Adrenal gland (tissue), 12 donors: ENCODE results near the gene SBSN. TPM values are rescaled to one million over a fixed set of nuclear protein-coding genes. Genes with fewer than 3 reads are reported as not detected.
A peak's percentile ranks its signal among the peaks of the same experiment; 100 is the strongest.

Experiments used
- DNase-seq, 7 donors: peaks; one replicate each; pipeline ENCODE4 v3.0.0-alpha.2; 2019 to 2020
- H3K27ac ChIP-seq, 5 donors: fragments of 200-600 bp; sonication (generic) in 4 of 5; 1 replicate in 3 of 5; 2 replicates in 2 of 5; pipeline versions ENCODE4 v1.5.1 to v1.8.0; 2016 to 2020; ENCODE audit warnings: mild to moderate bottlenecking in 1 of 5
- H3K27me3 ChIP-seq: fragments of 200-600 bp; 2 replicates; pipeline ENCODE4 v1.8.0; 2021
- H3K36me3 ChIP-seq, 2 donors: fragments of 200-600 bp; replicated peaks in 1 of 2; 1 replicate in 1 of 2; 2 replicates in 1 of 2; pipeline versions ENCODE4 v1.5.1 to v1.8.0; 2018 to 2022
- H3K4me1 ChIP-seq, 2 donors: fragments of 200-600 bp; replicated peaks in 1 of 2; 1 replicate in 1 of 2; 2 replicates in 1 of 2; pipeline versions ENCODE4 v1.5.1 to v1.8.0; 2018 to 2021
- H3K4me3 ChIP-seq, 4 donors: fragments of 200-600 bp; sonication (generic) in 3 of 4; one replicate each; pipeline ENCODE4 v1.5.1; 2016 to 2018
- H3K9me3 ChIP-seq, 3 donors: fragments of 200-600 bp; sonication (generic) in 1 of 3; replicated peaks in 1 of 3; 1 replicate in 2 of 3; 2 replicates in 1 of 3; pipeline versions ENCODE4 v1.5.1 to v1.8.0; 2016 to 2021
- POLR2A ChIP-seq, 2 donors: fragments of 450-650 bp; IDR thresholded peaks; one replicate each; pipeline ENCODE4 v1.6.1; 2017; ENCODE audit warnings: antibody characterized with exemption in 2 of 2, mild to moderate bottlenecking in 2 of 2, moderate library complexity in 1 of 2
- WGBS, 4 donors: extraction: QIAGEN DNeasy Blood & Tissue Kit in 2 of 4; methylation state at CpG; one replicate each; pipeline versions ENCODE4 v1.1.5 to v1.1.7; 2013 to 2017; 5-methylcytosine and 5-hydroxymethylcytosine counted together
- intact Hi-C, 2 donors: fragments of 100-400 bp; cut with DNase I; formaldehyde crosslinking; loops; one replicate each; pipeline versions ENCODE4 v1.14.1 to v1.15.0; 2022 to 2023
- polyA plus RNA-seq, 3 donors: library from polyadenylated mRNA; stranded (reverse); fragments of 200-250 nt in 2 of 3; fragments of 350-450 nt in 1 of 3; fragmentation: Illumina TruSeq in 1 of 3; extraction: RNeasy Lipid Tissue Mini Kit (QIAGEN cat#74804) in 1 of 3; gene quantifications; one replicate each; pipeline ENCODE4 v1.2.3, GENCODE V29; 2013 to 2014
- total RNA-seq, 9 donors: library from RNA; depleted of rRNA in 4 of 9; stranded (reverse); fragments of >200 nt in 4 of 9; fragments of 120-200 nt in 1 of 9; fragmentation: NEBNext Ultra II Directional in 1 of 9; extraction: Animal tissue kit (Norgen Biotek cat#: 25700) in 1 of 9; gene quantifications; one replicate each; pipeline versions ENCODE4 v1.1.0 to v1.2.4, GENCODE V29; 2013 to 2023
- TF ChIP-seq, protein P1 (sequence below), 6 experiments: fragments of 450-650 bp in 4 of 6; fragments of 200-600 bp in 2 of 6; sonication (generic) in 1 of 6; IDR thresholded peaks; 1 replicate in 5 of 6; 2 replicates in 1 of 6; pipeline versions ENCODE4 v1.5.1 to v1.8.0; 2016 to 2021; ENCODE audit warnings: antibody characterized with exemption in 6 of 6, mild to moderate bottlenecking in 2 of 6, moderate library complexity in 1 of 6
- donor health status: healthy with polysubstance abuse.
- donor health status: Bipolar disorder and iron deficiency.
- donor health status: DM: yes; HTN: yes; CAD: no.
- donor health status: DM: no; HTN: no; CAD: no.
- donor health status: DM: no; HTN: no; CAD: no.
- donor health status: DM: yes; HTN: yes; CAD: no.

The SBSN gene
- total and polyA plus RNA-seq, 12 donors = 0.77 TPM; not detected in 11

- no peak for TF ChIP-seq POLR2A (IDR thresholded peaks at IDR 0.05)
- TF ChIP-seq, protein P1, sequence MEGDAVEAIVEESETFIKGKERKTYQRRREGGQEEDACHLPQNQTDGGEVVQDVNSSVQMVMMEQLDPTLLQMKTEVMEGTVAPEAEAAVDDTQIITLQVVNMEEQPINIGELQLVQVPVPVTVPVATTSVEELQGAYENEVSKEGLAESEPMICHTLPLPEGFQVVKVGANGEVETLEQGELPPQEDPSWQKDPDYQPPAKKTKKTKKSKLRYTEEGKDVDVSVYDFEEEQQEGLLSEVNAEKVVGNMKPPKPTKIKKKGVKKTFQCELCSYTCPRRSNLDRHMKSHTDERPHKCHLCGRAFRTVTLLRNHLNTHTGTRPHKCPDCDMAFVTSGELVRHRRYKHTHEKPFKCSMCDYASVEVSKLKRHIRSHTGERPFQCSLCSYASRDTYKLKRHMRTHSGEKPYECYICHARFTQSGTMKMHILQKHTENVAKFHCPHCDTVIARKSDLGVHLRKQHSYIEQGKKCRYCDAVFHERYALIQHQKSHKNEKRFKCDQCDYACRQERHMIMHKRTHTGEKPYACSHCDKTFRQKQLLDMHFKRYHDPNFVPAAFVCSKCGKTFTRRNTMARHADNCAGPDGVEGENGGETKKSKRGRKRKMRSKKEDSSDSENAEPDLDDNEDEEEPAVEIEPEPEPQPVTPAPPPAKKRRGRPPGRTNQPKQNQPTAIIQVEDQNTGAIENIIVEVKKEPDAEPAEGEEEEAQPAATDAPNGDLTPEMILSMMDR (IDR thresholded peaks at IDR 0.05) = no peak
- WGBS, 4 donors = 81 to 92% (median 86%) methylated on average over 6 to 7 of the region's 7 CpGs
- Histone ChIP-seq H3K36me3 (no peaks in the 10 kb centered on the region), H3K27ac (no peak overlapping the region), H3K4me1 (peaks cover 5 to 10% of the 10 kb centered on the region in 2 donors), H3K27me3 (peaks cover 3% of the 10 kb centered on the region), H3K4me3 (no peak overlapping the region), H3K9me3 (no peaks in the 10 kb centered on the region)
- no peak for DNase-seq
- intact Hi-C loops = no loop called here
Observed at GRCh38 chr19:35506011-35506410, 22.1 kb downstream of the SBSN start.

DNA sequence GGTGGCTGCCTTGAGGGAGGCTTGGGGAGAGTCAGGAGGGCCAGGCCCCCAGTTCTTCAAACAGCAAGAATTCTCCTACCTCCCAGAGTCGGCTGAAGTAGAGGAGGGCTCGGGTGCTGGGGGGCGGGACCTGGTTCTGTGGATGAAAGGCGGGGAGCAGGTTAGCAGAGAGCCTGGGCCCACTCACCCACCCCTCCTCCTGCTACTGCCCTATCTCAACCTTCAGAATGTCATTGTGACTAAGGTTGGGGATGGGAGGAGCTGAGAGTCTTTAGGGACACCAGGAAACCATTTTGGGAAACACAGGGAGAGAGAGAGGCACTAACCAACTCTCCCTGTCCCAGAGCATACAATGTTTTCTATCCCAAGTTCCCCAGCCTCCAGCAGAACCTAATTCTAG is 25.4 kb downstream of the SBSN start:
- intact Hi-C loops = no loop called here
- no peaks in the 10 kb centered on the region for H3K9me3 ChIP-seq
- no peaks in the 10 kb centered on the region for H3K4me1 ChIP-seq
- DNase-seq = no peak
- no peaks in the 10 kb centered on the region for H3K36me3 ChIP-seq
- WGBS, 4 donors = 77 to 91% (median 87%) methylated on average over 4 of the region's 4 CpGs
- H3K27ac ChIP-seq = no peak overlapping the region
- H3K4me3 ChIP-seq = no peak overlapping the region
- no peaks in the 10 kb centered on the region for H3K27me3 ChIP-seq
- TF ChIP-seq, protein P1 (IDR thresholded peaks at IDR 0.05) = no peak
- TF ChIP-seq POLR2A (IDR thresholded peaks at IDR 0.05) = no peak

DNA sequence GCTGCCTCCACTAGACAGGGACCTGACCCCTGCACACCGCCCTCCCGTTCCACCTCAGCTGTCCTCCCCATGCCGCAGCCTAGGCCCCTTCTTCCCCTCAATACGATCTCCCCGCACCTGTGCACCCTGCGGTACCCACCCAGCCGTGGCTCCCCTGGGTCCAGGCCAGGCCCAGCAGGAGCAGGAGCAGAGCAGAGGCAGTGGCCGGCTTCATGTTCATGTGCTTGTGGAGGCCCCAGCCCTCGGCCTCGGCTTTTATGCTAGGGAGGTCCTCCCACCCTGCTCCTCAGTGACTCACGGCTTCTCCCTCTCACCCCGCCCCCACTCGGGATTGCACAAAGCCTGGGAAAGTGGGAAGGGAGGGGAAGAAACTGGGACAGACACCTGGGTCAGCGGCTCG is 26.4 kb downstream of the SBSN start:
- Histone ChIP-seq H3K4me3 (no peak overlapping the region), H3K27ac (no peak overlapping the region), H3K9me3 (no peaks in the 10 kb centered on the region), H3K36me3 (no peaks in the 10 kb centered on the region), H3K27me3 (no peaks in the 10 kb centered on the region), H3K4me1 (no peaks in the 10 kb centered on the region)
- 64 to 77% (median 68%) methylated on average over 10 to 15 of the region's 15 CpGs for WGBS, 4 donors
- intact Hi-C loops = no loop called here
- TF ChIP-seq, protein P1 (IDR thresholded peaks at IDR 0.05) = no peak
- TF ChIP-seq POLR2A (IDR thresholded peaks at IDR 0.05) = no peak
- DNase-seq = peak in 5 of 7 donors; percentile 27 to 64 (median 58)

GRCh38 chr19:35500611-35501010 is 27.5 kb downstream of the SBSN start:
- no peaks in the 10 kb centered on the region for H3K36me3 ChIP-seq
- H3K4me1 ChIP-seq = no peaks in the 10 kb centered on the region
- no peak for TF ChIP-seq POLR2A (IDR thresholded peaks at IDR 0.05)
- TF ChIP-seq, protein P1 (IDR thresholded peaks at IDR 0.05) = no peak
- no peak for DNase-seq
- H3K4me3 ChIP-seq = no peak overlapping the region
- no peaks in the 10 kb centered on the region for H3K27me3 ChIP-seq
- H3K27ac ChIP-seq = no peak overlapping the region
- 82 to 92% (median 89%) methylated on average over 8 to 10 of the region's 10 CpGs for WGBS, 4 donors
- intact Hi-C loops = no loop called here
- H3K9me3 ChIP-seq = no peaks in the 10 kb centered on the region
